Brain microvascular endothelial cell (primary cell): ENCODE data around the gene SRMS.

ENCODE experiments used
- DNase-seq: peaks from one replicate; pipeline ENCODE4 v3.0.0-alpha.2; 2020
- H3K27ac ChIP-seq: fragments of 250-450 bp; sonication (Bioruptor Pico); 2 replicates; pipeline ENCODE4 v1.5.1; 2020; ENCODE audit warnings: mild to moderate bottlenecking, moderate library complexity
- H3K27me3 ChIP-seq: fragments of 250-450 bp; sonication (Bioruptor Pico); replicated peaks from 2 replicates; pipeline ENCODE4 v1.5.1; 2020; ENCODE audit warnings: mild to moderate bottlenecking
- H3K36me3 ChIP-seq: fragments of 250-450 bp; sonication (Bioruptor Pico); replicated peaks from 2 replicates; pipeline ENCODE4 v1.5.1; 2020; ENCODE audit warnings: mild to moderate bottlenecking
- H3K4me3 ChIP-seq: 2 replicates; pipeline ENCODE4 v1.5.1; 2011; ENCODE audit warnings: low read depth, mild to moderate bottlenecking, control low read depth, low read length, moderate library complexity
- in situ Hi-C: cut with HindIII; loops from 2 replicates; pipeline ENCODE4 v1.10.0; 2017; ENCODE audit warnings: low sequenced_read_pairs, low pct_ligation_motif_present
- TF ChIP-seq, protein P1 (sequence below): IDR thresholded peaks from 2 replicates; pipeline ENCODE4 v1.5.1; 2011; ENCODE audit warnings: low read depth, mild to moderate bottlenecking, moderate library complexity, low read length, control low read depth, inconsistent platforms; ENCODE audit errors: missing control alignments

The SRMS gene

DNA sequence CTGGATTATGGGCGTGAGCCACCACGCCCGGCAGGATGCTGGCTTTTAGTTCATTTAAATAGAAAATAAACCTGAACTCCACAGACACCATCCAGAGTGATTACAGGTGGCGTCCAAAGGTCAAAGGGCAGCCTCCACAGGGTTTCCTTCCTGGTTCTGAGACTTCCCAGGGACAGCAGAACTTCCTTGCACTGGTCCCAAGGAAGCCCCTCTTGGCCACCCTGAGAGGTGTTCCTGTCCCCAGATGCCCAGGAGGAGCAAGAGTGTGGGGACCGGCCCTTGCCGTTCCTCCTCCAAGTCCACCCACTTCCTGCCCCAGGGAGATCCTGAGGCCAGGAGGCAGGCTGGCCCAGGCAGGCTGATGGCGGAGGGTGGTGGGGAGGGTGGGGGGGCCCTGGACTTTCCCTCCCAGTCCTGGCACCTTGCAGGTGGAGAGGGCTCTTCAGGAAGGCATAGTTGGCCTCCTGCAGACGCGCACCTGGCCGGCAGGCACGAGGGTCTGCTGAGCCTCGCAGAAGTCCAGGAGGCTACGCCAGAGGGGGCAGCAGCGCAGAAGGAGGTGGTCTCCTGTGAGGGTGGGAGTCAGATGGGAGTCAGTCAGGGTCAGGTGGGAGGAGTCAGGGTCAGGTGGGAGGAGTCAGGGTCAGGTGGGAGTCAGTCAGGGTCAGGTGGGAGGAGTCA lies 11.4 kb upstream of the SRMS start:
- Histone ChIP-seq H3K36me3 (peaks cover 19% of the 10 kb centered on the region), H3K4me3 (no peak overlapping the region), H3K27ac (no peak overlapping the region), H3K27me3 (no peaks in the 10 kb centered on the region)
- in situ Hi-C loops = no loop called here
- DNase-seq = no peak
- TF ChIP-seq, protein P1, sequence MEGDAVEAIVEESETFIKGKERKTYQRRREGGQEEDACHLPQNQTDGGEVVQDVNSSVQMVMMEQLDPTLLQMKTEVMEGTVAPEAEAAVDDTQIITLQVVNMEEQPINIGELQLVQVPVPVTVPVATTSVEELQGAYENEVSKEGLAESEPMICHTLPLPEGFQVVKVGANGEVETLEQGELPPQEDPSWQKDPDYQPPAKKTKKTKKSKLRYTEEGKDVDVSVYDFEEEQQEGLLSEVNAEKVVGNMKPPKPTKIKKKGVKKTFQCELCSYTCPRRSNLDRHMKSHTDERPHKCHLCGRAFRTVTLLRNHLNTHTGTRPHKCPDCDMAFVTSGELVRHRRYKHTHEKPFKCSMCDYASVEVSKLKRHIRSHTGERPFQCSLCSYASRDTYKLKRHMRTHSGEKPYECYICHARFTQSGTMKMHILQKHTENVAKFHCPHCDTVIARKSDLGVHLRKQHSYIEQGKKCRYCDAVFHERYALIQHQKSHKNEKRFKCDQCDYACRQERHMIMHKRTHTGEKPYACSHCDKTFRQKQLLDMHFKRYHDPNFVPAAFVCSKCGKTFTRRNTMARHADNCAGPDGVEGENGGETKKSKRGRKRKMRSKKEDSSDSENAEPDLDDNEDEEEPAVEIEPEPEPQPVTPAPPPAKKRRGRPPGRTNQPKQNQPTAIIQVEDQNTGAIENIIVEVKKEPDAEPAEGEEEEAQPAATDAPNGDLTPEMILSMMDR = no peak

DNA sequence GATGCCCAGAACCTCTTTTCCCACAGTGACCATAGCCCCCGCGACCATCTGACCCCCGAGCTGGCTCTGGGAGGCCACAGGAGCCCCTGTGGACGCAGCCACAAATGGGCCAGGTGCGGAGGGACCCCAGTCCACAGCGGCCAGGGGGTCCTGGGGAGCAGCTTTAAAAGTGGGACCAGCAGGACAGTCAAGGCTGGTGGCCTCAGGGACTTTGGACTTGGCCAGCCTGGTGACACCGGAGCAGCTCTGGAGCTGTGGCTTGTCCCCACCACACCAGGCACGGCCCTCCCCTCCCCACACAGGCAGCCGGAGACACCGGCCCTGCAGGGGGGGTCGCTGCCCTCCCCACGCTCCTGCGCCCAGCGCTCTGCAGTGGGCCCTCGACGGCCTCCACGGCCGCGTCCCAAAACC lies 9.9 kb upstream of the SRMS start:
- in situ Hi-C loops = no loop called here
- Histone ChIP-seq H3K4me3 (no peak overlapping the region), H3K27ac (no peak overlapping the region), H3K36me3 (peaks cover 16% of the 10 kb centered on the region), H3K27me3 (no peaks in the 10 kb centered on the region)
- no peak for DNase-seq
- TF ChIP-seq, protein P1 = no peak

DNA sequence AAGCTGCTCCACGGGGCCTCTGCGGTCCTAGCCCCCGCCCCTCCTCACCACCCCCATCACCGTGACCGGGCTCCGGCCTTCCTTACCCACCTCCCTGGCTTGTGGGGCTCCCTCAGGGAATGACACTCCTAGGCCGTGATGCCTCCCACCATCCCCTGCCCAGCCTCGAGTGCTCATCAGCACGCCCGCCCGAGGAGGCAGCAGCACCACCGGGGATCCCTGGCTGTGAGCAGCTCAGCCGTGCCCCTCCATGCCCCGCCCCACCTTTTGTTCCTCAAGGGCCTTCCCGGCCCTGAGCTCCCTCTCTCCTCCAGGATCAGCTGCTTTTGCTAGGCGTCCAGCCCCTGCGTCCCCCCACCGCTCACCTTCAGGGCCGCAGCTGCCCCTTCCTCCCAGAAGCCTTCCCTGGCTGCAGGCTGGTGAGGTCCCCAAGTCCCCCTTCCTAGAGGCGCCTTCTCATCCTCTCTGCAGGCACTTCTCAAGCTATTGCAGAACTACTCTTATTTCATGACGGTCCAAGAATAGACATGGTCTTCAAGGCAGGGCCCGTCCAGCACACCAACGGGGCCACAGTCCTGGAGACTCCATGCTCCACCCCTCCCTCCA lies 9.4 kb upstream of the SRMS start:
- no peak for DNase-seq
- no peaks in the 10 kb centered on the region for H3K27me3 ChIP-seq
- no peak overlapping the region for H3K4me3 ChIP-seq
- no peak overlapping the region for H3K27ac ChIP-seq
- in situ Hi-C loops = no loop called here
- TF ChIP-seq, protein P1 = no peak
- H3K36me3 ChIP-seq = peaks cover 16% of the 10 kb centered on the region

DNA sequence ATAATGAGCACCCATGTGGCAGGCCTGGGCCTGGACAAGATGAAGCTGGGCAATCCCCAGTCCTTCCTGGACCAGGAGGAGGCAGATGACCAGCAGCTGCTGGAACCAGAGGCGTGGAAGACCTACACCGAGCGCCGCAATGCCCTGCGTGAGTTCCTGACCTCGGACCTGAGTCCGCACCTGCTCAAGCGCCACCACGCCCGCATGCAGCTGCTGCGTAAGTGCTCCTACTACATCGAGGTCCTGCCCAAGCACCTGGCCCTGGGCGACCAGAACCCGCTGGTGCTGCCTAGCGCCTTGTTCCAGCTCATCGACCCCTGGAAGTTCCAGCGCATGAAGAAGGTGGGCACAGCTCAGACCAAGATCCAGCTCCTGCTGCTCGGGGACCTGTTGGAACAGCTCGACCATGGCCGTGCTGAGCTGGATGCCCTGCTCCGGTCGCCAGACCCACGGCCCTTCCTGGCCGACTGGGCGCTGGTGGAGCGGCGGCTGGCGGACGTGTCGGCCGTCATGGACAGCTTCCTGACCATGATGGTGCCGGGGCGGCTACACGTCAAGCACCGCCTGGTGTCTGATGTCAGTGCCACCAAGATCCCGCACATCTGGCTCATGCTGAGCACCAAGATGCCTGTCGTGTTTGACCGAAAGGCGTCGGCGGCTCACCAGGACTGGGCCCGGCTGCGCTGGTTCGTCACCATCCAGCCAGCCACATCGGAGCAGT lies 8.3 kb upstream of the SRMS start:
- in situ Hi-C loops = no loop called here
- peaks cover 10% of the 10 kb centered on the region for H3K36me3 ChIP-seq
- no peaks in the 10 kb centered on the region for H3K27me3 ChIP-seq
- H3K27ac ChIP-seq = no peak overlapping the region
- TF ChIP-seq, protein P1 = no peak
- DNase-seq = no peak
- no peak overlapping the region for H3K4me3 ChIP-seq

DNA sequence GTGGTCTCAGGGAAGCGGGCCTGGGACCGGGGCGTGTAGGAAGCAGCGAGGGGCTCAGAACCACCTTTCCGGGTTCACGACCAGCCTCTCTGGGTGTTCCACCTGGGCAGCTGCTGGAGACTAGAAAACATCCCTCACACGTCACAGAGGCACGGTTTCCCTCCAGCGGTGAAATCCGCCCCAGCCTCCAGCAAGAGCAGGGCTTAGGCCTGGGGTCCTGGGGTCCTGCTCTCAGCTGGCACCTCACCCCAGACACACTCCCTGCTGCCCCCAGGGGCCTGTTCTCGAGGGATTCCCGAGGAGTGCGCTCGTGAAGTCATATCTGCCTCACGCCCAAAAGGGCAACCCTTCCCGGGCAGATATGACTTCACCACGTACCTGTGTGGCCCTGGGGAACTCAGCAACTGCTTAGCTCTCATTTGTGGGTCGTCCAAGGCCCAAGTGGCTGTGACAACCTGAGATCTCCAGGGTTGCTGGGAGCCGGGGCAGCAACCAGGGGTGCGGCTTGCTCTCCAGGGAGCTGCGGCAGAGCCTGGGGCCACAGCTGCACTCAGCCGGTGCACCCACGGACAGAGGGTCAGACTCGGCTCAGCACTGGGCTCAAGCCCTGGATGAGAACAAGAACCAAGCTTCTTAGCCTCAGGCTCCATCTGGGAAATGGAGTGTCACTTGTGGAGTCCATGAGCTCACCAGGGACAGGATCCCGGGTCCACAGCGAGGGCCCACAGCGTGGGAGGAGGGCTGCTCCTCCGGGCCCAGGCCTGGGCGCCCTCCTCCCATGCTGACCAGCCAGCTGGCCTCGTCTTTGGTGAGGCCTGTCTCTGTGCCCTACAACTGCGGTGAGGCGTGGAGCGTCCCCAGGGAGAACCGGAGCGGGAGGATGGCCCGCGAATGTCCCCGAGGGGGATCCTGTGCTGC lies 7.1 kb upstream of the SRMS start:
- TF ChIP-seq, protein P1 = no peak
- no peak overlapping the region for H3K4me3 ChIP-seq
- H3K27me3 ChIP-seq = no peaks in the 10 kb centered on the region

More for the DNA sequence above, 7.1 kb upstream of the SRMS start:
- in situ Hi-C loops = no loop called here
- Histone ChIP-seq H3K36me3 (no peaks in the 10 kb centered on the region), H3K27ac (no peak overlapping the region)
- no peak for DNase-seq
